ENCODE results near the gene MRC2. TPM values are rescaled to one million over a fixed set of nuclear protein-coding genes. Genes with fewer than 3 reads are reported as not detected.
A peak's percentile ranks its signal among the peaks of the same experiment; 100 is the strongest.

Gene MRC2
- total RNA-seq, 1 donor from 2014 or later, result 418 TPM

DNA sequence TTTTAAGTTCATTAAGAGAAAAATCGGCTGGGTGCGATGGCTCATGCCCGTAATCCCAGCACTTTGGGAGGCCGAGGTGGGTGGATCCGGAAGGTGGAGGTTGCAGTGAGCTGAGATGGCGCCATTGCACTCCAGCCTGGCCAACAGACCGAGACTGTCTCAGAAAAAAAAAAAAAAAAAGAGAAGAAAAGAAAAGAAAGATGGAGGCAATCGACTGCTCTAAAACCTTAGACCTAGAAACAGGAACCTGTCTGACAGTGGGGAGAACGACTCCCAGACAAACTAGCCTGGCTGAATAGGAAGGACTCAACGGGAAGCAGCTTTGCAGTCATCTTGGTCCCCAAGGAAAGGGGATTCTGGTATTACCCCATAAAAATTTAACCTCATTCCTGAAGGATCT is 13.7 kb downstream of the MRC2 start:
- Mint-ChIP-seq H3K4me3 (ENCODE audit: unreplicated experiment) (no peak overlapping the region), H3K27me3 (ENCODE audit: unreplicated experiment) (no peaks in the 10 kb centered on the region), H3K36me3 (ENCODE audit: unreplicated experiment) (peaks cover 11% of the 10 kb centered on the region), H3K9me3 (ENCODE audit: unreplicated experiment) (no peaks in the 10 kb centered on the region), H3K4me1 (ENCODE audit: unreplicated experiment) (peaks cover 39% of the 10 kb centered on the region), H3K27ac (ENCODE audit: unreplicated experiment) (peak overlapping the region; percentile 14)
- DNase-seq (ENCODE audit: extremely low spot score, unreplicated experiment), result no peak
- TF ChIP-seq, protein P1, sequence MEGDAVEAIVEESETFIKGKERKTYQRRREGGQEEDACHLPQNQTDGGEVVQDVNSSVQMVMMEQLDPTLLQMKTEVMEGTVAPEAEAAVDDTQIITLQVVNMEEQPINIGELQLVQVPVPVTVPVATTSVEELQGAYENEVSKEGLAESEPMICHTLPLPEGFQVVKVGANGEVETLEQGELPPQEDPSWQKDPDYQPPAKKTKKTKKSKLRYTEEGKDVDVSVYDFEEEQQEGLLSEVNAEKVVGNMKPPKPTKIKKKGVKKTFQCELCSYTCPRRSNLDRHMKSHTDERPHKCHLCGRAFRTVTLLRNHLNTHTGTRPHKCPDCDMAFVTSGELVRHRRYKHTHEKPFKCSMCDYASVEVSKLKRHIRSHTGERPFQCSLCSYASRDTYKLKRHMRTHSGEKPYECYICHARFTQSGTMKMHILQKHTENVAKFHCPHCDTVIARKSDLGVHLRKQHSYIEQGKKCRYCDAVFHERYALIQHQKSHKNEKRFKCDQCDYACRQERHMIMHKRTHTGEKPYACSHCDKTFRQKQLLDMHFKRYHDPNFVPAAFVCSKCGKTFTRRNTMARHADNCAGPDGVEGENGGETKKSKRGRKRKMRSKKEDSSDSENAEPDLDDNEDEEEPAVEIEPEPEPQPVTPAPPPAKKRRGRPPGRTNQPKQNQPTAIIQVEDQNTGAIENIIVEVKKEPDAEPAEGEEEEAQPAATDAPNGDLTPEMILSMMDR (IDR thresholded peaks at IDR 0.05), result no peak

DNA sequence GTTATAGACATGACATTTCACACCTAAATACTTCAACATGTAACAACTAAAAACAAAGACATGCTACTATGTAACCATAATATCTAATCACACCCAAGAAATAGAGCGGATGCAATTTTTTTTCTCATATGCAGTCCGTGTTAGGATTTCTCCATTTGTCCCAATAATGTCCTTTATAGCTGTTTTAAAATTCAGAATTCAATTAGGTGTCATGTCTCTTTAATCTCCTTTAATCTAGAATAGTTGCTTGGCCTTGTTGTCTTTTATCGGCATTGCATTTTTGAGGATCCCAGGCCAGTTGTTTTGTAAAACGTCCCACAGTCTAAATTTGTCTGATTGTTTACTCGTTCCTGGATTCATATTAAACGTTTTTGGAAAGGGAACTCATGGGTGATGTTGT is 14.5 kb downstream of the MRC2 start:
- TF ChIP-seq, protein P1 (IDR thresholded peaks at IDR 0.05), result no peak
- Mint-ChIP-seq H3K4me3 (ENCODE audit: unreplicated experiment) (no peak overlapping the region), H3K9me3 (ENCODE audit: unreplicated experiment) (no peaks in the 10 kb centered on the region), H3K27ac (ENCODE audit: unreplicated experiment) (no peak overlapping the region), H3K4me1 (ENCODE audit: unreplicated experiment) (peaks cover 44% of the 10 kb centered on the region), H3K36me3 (ENCODE audit: unreplicated experiment) (peaks cover 17% of the 10 kb centered on the region), H3K27me3 (ENCODE audit: unreplicated experiment) (no peaks in the 10 kb centered on the region)
- no peak for DNase-seq (ENCODE audit: extremely low spot score, unreplicated experiment)

DNA sequence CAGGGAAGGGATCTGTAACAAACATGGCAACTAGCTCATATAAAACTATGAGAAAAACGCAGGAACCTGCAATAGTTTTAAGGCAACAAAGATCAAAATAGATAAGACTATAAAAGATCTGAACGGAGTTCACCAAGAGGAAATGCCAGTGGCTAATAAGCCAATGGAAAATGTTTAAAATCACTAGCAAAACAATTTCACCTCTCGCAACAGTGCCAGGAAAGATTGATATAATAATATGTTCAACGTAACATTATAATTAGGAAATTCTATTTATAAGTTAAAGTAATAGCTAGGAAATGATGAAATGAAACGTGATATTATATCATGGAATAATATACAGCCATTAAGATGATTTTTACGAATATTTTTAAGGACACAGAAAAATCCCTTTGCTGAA is 16.0 kb downstream of the MRC2 start:
- no peak overlapping the region for H3K4me3 Mint-ChIP-seq (ENCODE audit: unreplicated experiment)
- TF ChIP-seq, protein P1 (IDR thresholded peaks at IDR 0.05), result no peak
- no peak for DNase-seq (ENCODE audit: extremely low spot score, unreplicated experiment)

DNA sequence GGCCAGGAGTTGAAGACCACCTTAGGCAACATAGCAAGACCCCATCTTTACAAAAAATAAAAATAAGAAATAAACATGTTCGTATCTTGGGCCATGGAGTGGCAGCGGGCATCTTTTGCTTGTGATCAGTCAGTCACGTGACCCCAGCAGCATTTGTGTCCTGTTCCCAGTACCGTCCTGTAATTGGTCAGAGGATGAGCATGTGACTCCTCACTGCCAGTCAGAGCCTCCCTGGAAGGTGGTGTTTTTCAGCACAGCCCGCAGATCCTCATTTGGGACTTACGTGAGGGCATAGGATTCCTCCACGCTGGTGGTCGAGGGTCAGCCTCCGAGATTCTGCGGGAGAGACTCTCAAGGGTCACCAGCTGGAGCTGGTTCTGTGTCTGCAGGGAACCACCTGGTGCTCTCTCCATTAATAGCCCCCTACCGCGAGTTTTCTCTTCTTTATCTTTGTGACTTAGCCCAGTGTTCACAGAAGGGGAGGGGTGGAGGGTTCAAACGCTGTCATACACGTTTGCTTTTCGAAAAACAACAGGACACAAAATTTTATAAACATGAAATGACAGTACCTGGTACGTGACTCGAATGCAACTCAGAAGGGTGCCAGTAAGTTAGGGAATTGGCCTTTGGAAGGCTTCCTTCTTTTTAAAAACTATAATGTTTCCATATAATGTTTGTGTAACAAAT is 17.2 kb downstream of the MRC2 start:
- no peak for DNase-seq (ENCODE audit: extremely low spot score, unreplicated experiment)
- TF ChIP-seq, protein P1 (IDR thresholded peaks at IDR 0.05), result no peak
- H3K36me3 Mint-ChIP-seq (ENCODE audit: unreplicated experiment), result peaks cover 22% of the 10 kb centered on the region
- H3K27ac Mint-ChIP-seq (ENCODE audit: unreplicated experiment), result peak overlapping the region; percentile 38
- peaks cover 43% of the 10 kb centered on the region for H3K4me1 Mint-ChIP-seq (ENCODE audit: unreplicated experiment)
- no peak overlapping the region for H3K4me3 Mint-ChIP-seq (ENCODE audit: unreplicated experiment)
- H3K27me3 Mint-ChIP-seq (ENCODE audit: unreplicated experiment), result no peaks in the 10 kb centered on the region
- H3K9me3 Mint-ChIP-seq (ENCODE audit: unreplicated experiment), result no peaks in the 10 kb centered on the region

More for the DNA sequence above, 16.0 kb downstream of the MRC2 start:
- Mint-ChIP-seq H3K9me3 (ENCODE audit: unreplicated experiment) (no peaks in the 10 kb centered on the region), H3K4me1 (ENCODE audit: unreplicated experiment) (peaks cover 45% of the 10 kb centered on the region), H3K27ac (ENCODE audit: unreplicated experiment) (no peak overlapping the region), H3K27me3 (ENCODE audit: unreplicated experiment) (no peaks in the 10 kb centered on the region), H3K36me3 (ENCODE audit: unreplicated experiment) (peaks cover 22% of the 10 kb centered on the region)

DNA sequence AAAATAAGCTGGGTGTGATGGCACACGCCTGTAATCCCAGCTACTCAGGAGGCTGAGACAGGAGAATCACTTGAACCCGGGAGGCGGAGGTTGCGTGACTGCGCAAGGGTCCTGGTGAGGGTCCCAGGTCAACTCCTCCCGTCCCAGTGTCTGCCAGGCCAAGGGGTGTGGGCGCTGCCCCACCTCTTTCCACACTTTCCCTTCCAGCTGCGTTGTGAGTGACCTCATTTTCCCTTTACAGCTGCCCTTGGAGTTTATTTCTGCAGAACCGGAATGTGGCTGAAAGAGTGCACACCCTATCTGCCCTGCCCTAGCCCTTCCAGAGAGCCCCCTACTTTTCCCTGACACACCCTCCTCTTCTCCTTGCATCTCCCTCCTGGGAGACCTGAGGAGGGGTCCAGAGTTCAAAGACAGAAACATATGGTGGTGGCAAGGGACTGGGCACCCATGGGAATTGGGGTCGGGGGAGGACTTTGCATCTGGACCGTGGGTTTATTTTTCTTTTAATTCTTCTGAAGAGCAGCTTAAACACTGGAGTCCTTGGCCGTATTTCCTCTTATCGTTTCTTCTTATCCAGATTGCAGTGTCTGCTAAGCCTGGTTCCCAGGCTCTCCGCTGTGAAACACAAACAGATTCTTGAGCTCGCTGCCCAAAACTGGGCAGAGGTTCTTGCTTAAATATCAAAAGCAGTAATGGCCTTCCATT is 20.9 kb downstream of the MRC2 start:
- Mint-ChIP-seq H3K4me1 (ENCODE audit: unreplicated experiment) (peaks cover 62% of the 10 kb centered on the region), H3K9me3 (ENCODE audit: unreplicated experiment) (no peaks in the 10 kb centered on the region), H3K27ac (ENCODE audit: unreplicated experiment) (peak overlapping the region; percentile 72), H3K27me3 (ENCODE audit: unreplicated experiment) (no peaks in the 10 kb centered on the region), H3K36me3 (ENCODE audit: unreplicated experiment) (peaks cover 12% of the 10 kb centered on the region), H3K4me3 (ENCODE audit: unreplicated experiment) (no peak overlapping the region)
- TF ChIP-seq, protein P1 (IDR thresholded peaks at IDR 0.05), result no peak
- DNase-seq (ENCODE audit: extremely low spot score, unreplicated experiment), result no peak
